Parathyroid adenoma (tissue), 2 donors: ENCODE data around the gene SEPTIN2.

Experiments used
- H2AFZ ChIP-seq: fragments of 300-600 bp; sonication (generic); one replicate; pipeline ENCODE4 v1.7.0; 2017; ENCODE audit warnings: antibody characterized with exemption, mild to moderate bottlenecking
- H3K27ac ChIP-seq: fragments of 300-600 bp; sonication (generic); one replicate; pipeline ENCODE4 v1.7.0; 2017
- H3K27me3 ChIP-seq: fragments of 300-600 bp; sonication (generic); one replicate; pipeline ENCODE4 v1.7.0; 2017; ENCODE audit warnings: low read length; ENCODE audit not compliant: control insufficient read depth, insufficient read depth
- H3K36me3 ChIP-seq: fragments of 300-600 bp; sonication (generic); one replicate; pipeline ENCODE4 v1.7.0; 2017; ENCODE audit warnings: low read length; ENCODE audit not compliant: control insufficient read depth, insufficient read depth
- H3K4me1 ChIP-seq: fragments of 300-600 bp; sonication (generic); one replicate; pipeline ENCODE4 v1.7.0; 2017; ENCODE audit warnings: control low read depth
- H3K4me2 ChIP-seq: fragments of 300-600 bp; sonication (generic); one replicate; pipeline ENCODE4 v1.7.0; 2017; ENCODE audit warnings: low read length
- H3K4me3 ChIP-seq: fragments of 300-600 bp; sonication (generic); one replicate; pipeline ENCODE4 v1.7.0; 2017; ENCODE audit warnings: low read depth, low read length
- H3K79me2 ChIP-seq: fragments of 300-600 bp; sonication (generic); one replicate; pipeline ENCODE4 v1.7.0; 2017; ENCODE audit warnings: control low read depth
- H3K9ac ChIP-seq: fragments of 300-600 bp; sonication (generic); one replicate; pipeline ENCODE4 v1.7.0; 2017; ENCODE audit warnings: mild to moderate bottlenecking
- H3K9me3 ChIP-seq: fragments of 300-600 bp; sonication (generic); one replicate; pipeline ENCODE4 v1.7.0; 2017; ENCODE audit warnings: low read length; ENCODE audit not compliant: control insufficient read depth
- CTCF ChIP-seq: fragments of 300-600 bp; sonication (generic); IDR thresholded peaks from one replicate; pipeline ENCODE4 v1.7.0; 2017; ENCODE audit warnings: antibody characterized with exemption, mild to moderate bottlenecking
- donor health status: primary hyperparathyroidism.

Gene SEPTIN2

GRCh38 chr2:241286348-241287090 lies 29.2 kb upstream of the SEPTIN2 start:
- H3K9ac ChIP-seq: no peak overlapping the region
- H3K4me1 ChIP-seq: no peaks in the 10 kb centered on the region
- no peaks in the 10 kb centered on the region for H3K36me3 ChIP-seq
- H3K4me3 ChIP-seq: no peak overlapping the region
- H3K4me2 ChIP-seq: no peak overlapping the region
- H2AFZ ChIP-seq: no peak overlapping the region
- TF ChIP-seq CTCF: no peak
- no peak overlapping the region for H3K27ac ChIP-seq
- H3K9me3 ChIP-seq: no peaks in the 10 kb centered on the region
- H3K79me2 ChIP-seq: peaks cover 48% of the 10 kb centered on the region
- H3K27me3 ChIP-seq: no peaks in the 10 kb centered on the region

- Histone ChIP-seq H3K4me2 (no peak overlapping the region), H3K4me1 (no peaks in the 10 kb centered on the region), H3K9me3 (no peaks in the 10 kb centered on the region), H3K27ac (no peak overlapping the region), H3K4me3 (no peak overlapping the region), H3K27me3 (no peaks in the 10 kb centered on the region), H3K9ac (no peak overlapping the region), H3K79me2 (peaks cover 61% of the 10 kb centered on the region), H2AFZ (no peak overlapping the region), H3K36me3 (no peaks in the 10 kb centered on the region)
- no peak for TF ChIP-seq CTCF
Observed at GRCh38 chr2:241288324-241288888, 27.3 kb upstream of the SEPTIN2 start.

- Histone ChIP-seq H3K4me2 (no peak overlapping the region), H3K9me3 (no peaks in the 10 kb centered on the region), H3K27ac (no peak overlapping the region), H3K36me3 (no peaks in the 10 kb centered on the region), H3K79me2 (peaks cover 67% of the 10 kb centered on the region), H3K9ac (no peak overlapping the region), H3K27me3 (no peaks in the 10 kb centered on the region), H3K4me1 (no peaks in the 10 kb centered on the region), H2AFZ (no peak overlapping the region), H3K4me3 (no peak overlapping the region)
- no peak for TF ChIP-seq CTCF
Observed at GRCh38 chr2:241289053-241289452, 26.7 kb upstream of the SEPTIN2 start.

- H3K4me3 ChIP-seq: no peak overlapping the region
- no peaks in the 10 kb centered on the region for H3K4me1 ChIP-seq
- no peak for TF ChIP-seq CTCF
- no peak overlapping the region for H3K4me2 ChIP-seq
- H3K27me3 ChIP-seq: no peaks in the 10 kb centered on the region
- H3K36me3 ChIP-seq: no peaks in the 10 kb centered on the region
- peaks cover 71% of the 10 kb centered on the region for H3K79me2 ChIP-seq
- H2AFZ ChIP-seq: no peak overlapping the region
- no peaks in the 10 kb centered on the region for H3K9me3 ChIP-seq
- H3K27ac ChIP-seq: no peak overlapping the region
- H3K9ac ChIP-seq: no peak overlapping the region
Observed at GRCh38 chr2:241289597-241289996, 26.1 kb upstream of the SEPTIN2 start.

DNA sequence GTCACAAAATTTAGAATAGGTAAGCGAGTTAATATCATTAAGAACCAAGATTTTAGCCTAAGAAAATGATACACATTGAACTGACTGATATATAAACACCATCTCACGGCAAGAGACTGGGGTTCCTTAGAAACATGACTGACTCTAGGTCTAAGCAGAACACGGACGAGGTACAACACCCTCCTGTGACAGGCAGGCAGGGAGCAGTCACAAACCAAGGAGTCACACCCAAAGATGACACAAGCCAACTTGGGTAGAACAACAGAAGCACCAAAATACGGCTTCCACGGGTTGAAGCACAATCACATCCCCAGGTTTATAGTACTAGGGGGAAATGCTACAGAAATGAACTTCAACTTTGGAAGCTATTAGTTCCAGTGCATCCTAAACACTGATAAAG lies 24.6 kb upstream of the SEPTIN2 start:
- no peak overlapping the region for H3K27ac ChIP-seq
- H2AFZ ChIP-seq: no peak overlapping the region
- H3K4me2 ChIP-seq: no peak overlapping the region
- no peak overlapping the region for H3K9ac ChIP-seq
- no peak for TF ChIP-seq CTCF
- no peaks in the 10 kb centered on the region for H3K36me3 ChIP-seq
- no peaks in the 10 kb centered on the region for H3K9me3 ChIP-seq
- H3K4me1 ChIP-seq: no peaks in the 10 kb centered on the region
- no peak overlapping the region for H3K4me3 ChIP-seq
- peaks cover 78% of the 10 kb centered on the region for H3K79me2 ChIP-seq
- H3K27me3 ChIP-seq: no peaks in the 10 kb centered on the region
